Tongue (tissue), 2 donors: ENCODE results near the gene KBTBD8. TPM values are rescaled to one million over a fixed set of nuclear protein-coding genes. Genes with fewer than 3 reads are reported as not detected.

Experiments
- DNase-seq: peaks from one replicate; pipeline ENCODE4 v3.0.0-alpha.2; 2015
- total RNA-seq: library from RNA; depleted of rRNA; stranded (reverse); fragments of >200 nt; gene quantifications from one replicate; pipeline ENCODE4 v1.2.3, GENCODE V29; 2014

The KBTBD8 gene
- total RNA-seq, 1 donor from 2014 or later: 1.6 TPM

- DNase-seq: peak; percentile 27
Measured at GRCh38 chr3:66998904-66999235, 763 bp downstream of the KBTBD8 start.

GRCh38 chr3:67000009-67000408, 1.9 kb downstream of the KBTBD8 start:
- DNase-seq: no peak

- no peak for DNase-seq
Measured at GRCh38 chr3:67001086-67001861, 3.2 kb downstream of the KBTBD8 start.

- no peak for DNase-seq
Measured at GRCh38 chr3:67005974-67006373, 7.9 kb downstream of the KBTBD8 start.

GRCh38 chr3:67006460-67006859, 8.4 kb downstream of the KBTBD8 start:
- DNase-seq: no peak

GRCh38 chr3:67008388-67008787, 10.3 kb downstream of the KBTBD8 start:
- no peak for DNase-seq

GRCh38 chr3:67009716-67010115, 11.6 kb downstream of the KBTBD8 start:
- no peak for DNase-seq

- DNase-seq: no peak
Measured at GRCh38 chr3:67011414-67012131, 13.5 kb downstream of the KBTBD8 start.

- DNase-seq: no peak
Measured at GRCh38 chr3:67012564-67012963, 14.5 kb downstream of the KBTBD8 start.

GRCh38 chr3:67015702-67016484, 17.8 kb downstream of the KBTBD8 start:
- peak; percentile 54 for DNase-seq

GRCh38 chr3:67016522-67017080, 18.5 kb downstream of the KBTBD8 start:
- no peak for DNase-seq

GRCh38 chr3:67017211-67017610, 19.1 kb downstream of the KBTBD8 start:
- peak; percentile 39 for DNase-seq

- peak; percentile 69 for DNase-seq
Measured at GRCh38 chr3:67018105-67018788, 20.1 kb downstream of the KBTBD8 start.

GRCh38 chr3:67018789-67019526, 20.9 kb downstream of the KBTBD8 start:
- peak; percentile 85 for DNase-seq

- DNase-seq: no peak
Measured at GRCh38 chr3:67028001-67028784, 30.1 kb downstream of the KBTBD8 start.

- DNase-seq: no peak
Measured at GRCh38 chr3:67030785-67031740, 33.0 kb downstream of the KBTBD8 start.

GRCh38 chr3:67031986-67032385, 33.9 kb downstream of the KBTBD8 start:
- DNase-seq: no peak

- DNase-seq: no peak
Measured at GRCh38 chr3:67033079-67033478, 35.0 kb downstream of the KBTBD8 start.

- no peak for DNase-seq
Measured at GRCh38 chr3:67034371-67034770, 36.3 kb downstream of the KBTBD8 start.
